ENCODE data around the gene PITPNM2. TPM values are rescaled to one million over a fixed set of nuclear protein-coding genes. Genes with fewer than 3 reads are reported as not detected.

The PITPNM2 gene
- total and polyA plus RNA-seq, 2 of the 8 experiments (the other 6 are each of a cell fraction or from before 2014, with no cell fraction given), result 0.59 to 3.4 TPM

- Histone ChIP-seq H3K4me3 (ENCODE audit: extremely low read depth in 1 of 4, insufficient read depth in 2 of 4, low read depth in 3 of 4, low read length in 4 of 4) (no peak overlapping the region), H3K4ac (replicated peaks; ENCODE audit: insufficient read length, low read depth, low read length) (no peak overlapping the region), H3K36me3 (ENCODE audit: control insufficient read depth in 2 of 4, insufficient read depth in 4 of 4, low read length in 3 of 4) (no peaks in the 10 kb centered on the region), H2AK5ac (ENCODE audit: low read depth, low read length) (no peak overlapping the region), H3K79me1 (ENCODE audit: low read depth, low read length) (no peaks in the 10 kb centered on the region), H2AFZ (ENCODE audit: low read length) (no peak overlapping the region), H3K9ac (replicated peaks in 1 of 4; ENCODE audit: extremely low read depth in 1 of 4, low read depth in 3 of 4, low read length in 3 of 4) (no peak overlapping the region), H3K27ac (ENCODE audit: low read depth, low read length) (no peak overlapping the region), H3K23ac (ENCODE audit: insufficient read length) (no peak overlapping the region), H3K4me1 (replicated peaks in 1 of 4; ENCODE audit: control insufficient read depth in 3 of 4, insufficient read depth in 4 of 4, low read length in 3 of 4) (peaks cover 0 to 3% (median 0%) of the 10 kb centered on the region in 4 experiments; a peak in 2 of 7 replicates), H3K9me3 (ENCODE audit: insufficient read depth in 2 of 2, low read depth in 1 of 2, low read length in 1 of 2) (no peaks in the 10 kb centered on the region), H2BK15ac (ENCODE audit: low read length) (no peak overlapping the region), H2BK5ac (ENCODE audit: low read depth, low read length) (no peak overlapping the region), H2BK20ac (ENCODE audit: low read length) (no peak overlapping the region), H2BK120ac (replicated peaks; ENCODE audit: low read depth, low read length) (no peak overlapping the region), H4K20me1 (replicated peaks in 1 of 2; ENCODE audit: control insufficient read depth in 1 of 2, insufficient read depth in 2 of 2, low read length in 2 of 2) (peaks cover 0 to 2% of the 10 kb centered on the region in 2 experiments), H3K4me2 (ENCODE audit: insufficient read depth in 1 of 2, low read depth in 2 of 2, low read length in 2 of 2) (no peak overlapping the region), H3K23me2 (ENCODE audit: low read depth, low read length) (no peaks in the 10 kb centered on the region), H3K56ac (replicated peaks; ENCODE audit: insufficient read length, low read depth, low read length) (no peak overlapping the region), H3K14ac (ENCODE audit: insufficient read length) (no peak overlapping the region), H3K18ac (ENCODE audit: extremely low read depth, low read length) (no peak overlapping the region), H3K79me2 (ENCODE audit: control insufficient read depth in 1 of 2, insufficient read depth in 2 of 2, low read length in 2 of 2) (no peaks in the 10 kb centered on the region), H4K91ac (replicated peaks; ENCODE audit: insufficient read length, low read length) (no peak overlapping the region), H3K27me3 (replicated peaks in 1 of 4; ENCODE audit: control insufficient read depth in 3 of 4, extremely low read depth in 1 of 4, insufficient read depth in 3 of 4, low read length in 3 of 4) (peaks cover 0 to 4% (median 0%) of the 10 kb centered on the region in 4 experiments; a peak in 1 of 7 replicates), H2BK12ac (ENCODE audit: low read depth, low read length) (no peak overlapping the region), H4K5ac (ENCODE audit: insufficient read length, low read depth, low read length) (no peak overlapping the region), H4K8ac (ENCODE audit: extremely low read depth, insufficient read depth, low read length) (no peak overlapping the region)
- CTCF ChIA-PET (ENCODE audit: partially characterized antibody), result interaction anchor here (1.1 to 2.0 kb wide), 2 partner anchors 9 to 77 kb away, joined by 3 to 9 read pairs; no protein-coding TSS in a partner anchor
- POLR2A ChIA-PET (ENCODE audit: partially characterized antibody), result interaction anchor here (1.4 to 1.5 kb wide), 2 partner anchors 9 to 17 kb away, joined by 3 to 4 read pairs; no protein-coding TSS in a partner anchor
- FAIRE-seq, result no peak
- no peak for DNase-seq (ENCODE audit: low read depth in 1 of 2, low spot score in 2 of 2)
- 90% methylated on average over 7 of the region's 7 CpGs; no CpG with 5 or more reads in 1 of the 2 experiments for WGBS, 2 experiments (ENCODE audit: extremely low coverage in 1 of 2, insufficient coverage in 1 of 2, insufficient read length in 1 of 2, insufficient replicate concordance in 2 of 2, low coverage in 1 of 2, low lambda C conversion rate in 2 of 2, missing lambda C conversion rate in 1 of 2)
- no peak for TF ChIP-seq TCF12 (IDR thresholded peaks at IDR 0.05; ENCODE audit: low read depth, low read length)
- TF ChIP-seq SAP30 (IDR thresholded peaks at IDR 0.05; ENCODE audit: insufficient read depth, insufficient replicate concordance, low read length), result no peak
- TF ChIP-seq POLR2AphosphoS5 (IDR thresholded peaks at IDR 0.05; ENCODE audit: low read depth, low read length), result no peak
- no peak for TF ChIP-seq CTCF (IDR thresholded peaks at IDR 0.05; ENCODE audit: control extremely low read depth in 1 of 3, insufficient read depth in 1 of 3, low read depth in 1 of 3, low read length in 3 of 3)
- no peak for TF ChIP-seq PHF8 (conservative IDR thresholded peaks at IDR 0.05; ENCODE audit: low read depth, low read length)
- TF ChIP-seq TBP (IDR thresholded peaks at IDR 0.05; ENCODE audit: low read depth, low read length), result no peak
- no peak for TF ChIP-seq SP4 (IDR thresholded peaks at IDR 0.05; ENCODE audit: low read length)
- no peak for TF ChIP-seq SP2 (IDR thresholded peaks at IDR 0.05; ENCODE audit: low read length)
- no peak for TF ChIP-seq RAD21 (IDR thresholded peaks at IDR 0.05 in 1 of 2, conservative IDR thresholded peaks at IDR 0.05 in 1 of 2; ENCODE audit: low read depth in 2 of 2, low read length in 2 of 2)
- no peak for TF ChIP-seq TEAD4 (IDR thresholded peaks at IDR 0.05; ENCODE audit: low read depth, low read length)
- TF ChIP-seq BRCA1 (IDR thresholded peaks at IDR 0.05; ENCODE audit: low read depth, low read length), result no peak
- TF ChIP-seq CEBPB (IDR thresholded peaks at IDR 0.05; ENCODE audit: low read depth, low read length), result no peak
Measured at GRCh38 chr12:123119808-123120207, 31.1 kb downstream of the PITPNM2 start.

All from H1 (cell line).